Measurements from ENCODE around the gene DGKZ.

DNA sequence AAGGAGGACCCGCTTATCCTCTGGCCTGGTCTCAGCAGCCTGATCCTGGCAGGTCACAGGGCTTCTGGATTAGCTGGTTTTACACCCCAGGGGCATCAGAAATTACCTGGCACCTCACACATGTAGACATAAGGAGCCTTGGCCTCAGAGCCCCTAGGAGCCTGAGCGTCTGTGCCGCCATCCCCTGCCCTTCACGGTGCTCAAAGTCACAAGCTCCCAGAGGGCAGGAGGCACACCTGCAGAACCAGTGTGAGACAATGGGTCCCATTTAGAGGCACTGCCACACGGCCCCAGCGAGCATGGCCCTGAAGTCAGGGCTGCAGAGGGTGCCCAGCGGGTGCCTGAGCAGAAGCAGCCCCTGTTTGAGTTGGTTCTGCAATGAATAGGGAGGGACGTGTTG lies 3.9 kb downstream of the DGKZ start:
- no peak for TF ChIP-seq EZH2phosphoT487 (IDR thresholded peaks at IDR 0.05; ENCODE audit: borderline replicate concordance)
- TF ChIP-seq, protein P1, sequence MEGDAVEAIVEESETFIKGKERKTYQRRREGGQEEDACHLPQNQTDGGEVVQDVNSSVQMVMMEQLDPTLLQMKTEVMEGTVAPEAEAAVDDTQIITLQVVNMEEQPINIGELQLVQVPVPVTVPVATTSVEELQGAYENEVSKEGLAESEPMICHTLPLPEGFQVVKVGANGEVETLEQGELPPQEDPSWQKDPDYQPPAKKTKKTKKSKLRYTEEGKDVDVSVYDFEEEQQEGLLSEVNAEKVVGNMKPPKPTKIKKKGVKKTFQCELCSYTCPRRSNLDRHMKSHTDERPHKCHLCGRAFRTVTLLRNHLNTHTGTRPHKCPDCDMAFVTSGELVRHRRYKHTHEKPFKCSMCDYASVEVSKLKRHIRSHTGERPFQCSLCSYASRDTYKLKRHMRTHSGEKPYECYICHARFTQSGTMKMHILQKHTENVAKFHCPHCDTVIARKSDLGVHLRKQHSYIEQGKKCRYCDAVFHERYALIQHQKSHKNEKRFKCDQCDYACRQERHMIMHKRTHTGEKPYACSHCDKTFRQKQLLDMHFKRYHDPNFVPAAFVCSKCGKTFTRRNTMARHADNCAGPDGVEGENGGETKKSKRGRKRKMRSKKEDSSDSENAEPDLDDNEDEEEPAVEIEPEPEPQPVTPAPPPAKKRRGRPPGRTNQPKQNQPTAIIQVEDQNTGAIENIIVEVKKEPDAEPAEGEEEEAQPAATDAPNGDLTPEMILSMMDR (conservative IDR thresholded peaks at IDR 0.05; ENCODE audit: low read length): no peak

Data from Loucy (cell line).